OCI-LY7 (cell line): ENCODE measurements around the gene PKIB.

Source experiments
- EZH2phosphoT487 ChIP-seq: fragments of 200-600 bp; sonication (generic); IDR thresholded peaks from 2 replicates; pipeline ENCODE4 v1.6.1; 2018; ENCODE audit warnings: low read depth, borderline replicate concordance, mild to moderate bottlenecking, mixed run types, antibody characterized with exemption, low read length, moderate library complexity, mixed read lengths
- TF ChIP-seq, protein P1 (sequence below): fragments of 200-600 bp; sonication (generic); conservative IDR thresholded peaks from 2 replicates; pipeline ENCODE4 v1.5.1; 2014; ENCODE audit warnings: mild to moderate bottlenecking, antibody characterized with exemption, low read length, moderate library complexity, mixed read lengths

DNA sequence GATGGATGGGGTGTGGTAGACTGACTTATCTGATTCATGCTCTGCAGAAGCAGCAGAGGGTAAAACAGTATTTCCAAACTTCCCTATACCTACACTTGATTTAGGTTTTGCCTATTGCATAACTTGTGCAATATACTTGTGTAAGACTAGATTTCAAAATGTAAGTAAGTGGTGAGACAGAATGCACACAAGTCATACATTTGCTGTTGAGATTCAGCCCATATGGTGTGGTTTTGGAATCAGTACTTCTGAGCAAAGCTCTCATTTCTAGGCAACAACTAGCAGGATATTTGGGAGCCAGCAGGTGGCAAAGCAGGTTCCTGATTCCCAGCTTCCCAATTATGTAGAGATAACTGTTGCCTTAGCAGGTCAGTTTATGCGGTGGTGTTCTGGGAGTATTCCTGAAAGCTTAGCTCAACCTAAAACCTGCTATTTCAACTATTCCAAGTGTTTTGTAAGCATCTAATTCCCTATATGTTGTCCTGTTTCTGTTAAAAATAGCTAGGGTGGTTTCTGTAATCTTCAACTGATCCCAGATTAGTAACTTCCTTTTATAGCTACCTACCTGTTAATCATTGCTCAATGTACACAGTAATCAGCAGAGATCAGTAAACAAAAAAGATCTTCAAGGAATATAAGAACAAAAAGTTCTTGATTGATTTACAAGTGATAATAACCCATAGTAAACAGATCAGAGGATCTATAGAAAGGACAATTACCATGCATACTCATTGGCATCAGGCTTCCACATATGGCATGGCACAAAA lies 160.8 kb downstream of the PKIB start:
- TF ChIP-seq, protein P1, sequence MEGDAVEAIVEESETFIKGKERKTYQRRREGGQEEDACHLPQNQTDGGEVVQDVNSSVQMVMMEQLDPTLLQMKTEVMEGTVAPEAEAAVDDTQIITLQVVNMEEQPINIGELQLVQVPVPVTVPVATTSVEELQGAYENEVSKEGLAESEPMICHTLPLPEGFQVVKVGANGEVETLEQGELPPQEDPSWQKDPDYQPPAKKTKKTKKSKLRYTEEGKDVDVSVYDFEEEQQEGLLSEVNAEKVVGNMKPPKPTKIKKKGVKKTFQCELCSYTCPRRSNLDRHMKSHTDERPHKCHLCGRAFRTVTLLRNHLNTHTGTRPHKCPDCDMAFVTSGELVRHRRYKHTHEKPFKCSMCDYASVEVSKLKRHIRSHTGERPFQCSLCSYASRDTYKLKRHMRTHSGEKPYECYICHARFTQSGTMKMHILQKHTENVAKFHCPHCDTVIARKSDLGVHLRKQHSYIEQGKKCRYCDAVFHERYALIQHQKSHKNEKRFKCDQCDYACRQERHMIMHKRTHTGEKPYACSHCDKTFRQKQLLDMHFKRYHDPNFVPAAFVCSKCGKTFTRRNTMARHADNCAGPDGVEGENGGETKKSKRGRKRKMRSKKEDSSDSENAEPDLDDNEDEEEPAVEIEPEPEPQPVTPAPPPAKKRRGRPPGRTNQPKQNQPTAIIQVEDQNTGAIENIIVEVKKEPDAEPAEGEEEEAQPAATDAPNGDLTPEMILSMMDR, result no peak
- TF ChIP-seq EZH2phosphoT487, result no peak
